Neural progenitor cell (in vitro differentiated cells): ENCODE data around the gene VAPA.
"Not testable (repeated sequence)": the region's sequence is repeated elsewhere in the genome, so short reads cannot be mapped to it uniquely, and the experiment has no call there.

Experiments
- CTCF ChIP-seq: fragments of 200-600 bp; sonication (generic); IDR thresholded peaks from 2 replicates; pipeline ENCODE4 v1.5.1; 2017; ENCODE audit warnings: antibody characterized with exemption, mild to moderate bottlenecking
- EZH2 ChIP-seq: fragments of 200-600 bp; sonication (generic); IDR thresholded peaks from 2 replicates; pipeline ENCODE4 v1.6.1; 2017; ENCODE audit warnings: antibody characterized with exemption, mild to moderate bottlenecking, moderate library complexity
- EZH2phosphoT487 ChIP-seq: fragments of 200-600 bp; sonication (generic); IDR thresholded peaks from 2 replicates; pipeline ENCODE4 v1.6.1; 2017; ENCODE audit warnings: antibody characterized with exemption

- TF ChIP-seq CTCF, EZH2, EZH2phosphoT487: not testable (repeated sequence)
These were observed 1.5 kb upstream of the VAPA start for GRCh38 chr18:9912285-9912684.
